Natural killer cell (primary cell): ENCODE measurements around the gene CDKN2AIPNL. TPM values are rescaled to one million over a fixed set of nuclear protein-coding genes. Genes with fewer than 3 reads are reported as not detected.

ENCODE experiments used
- ATAC-seq, 3 donors: fragments of 150-1000 bp in 2 of 3; fragments of 200-7000 bp in 1 of 3; cut with Tn5 transposase; 1 replicate in 1 of 3; 2 replicates in 2 of 3; pipeline ENCODE4 v1.10.0; 2021; ENCODE audit warnings: mild to moderate bottlenecking in 2 of 3, moderate library complexity in 2 of 3
- DNase-seq, 2 donors: peaks; one replicate each; pipeline versions ENCODE4 v3.0.0 to v3.0.0-alpha.2; 2013 to 2021; ENCODE audit warnings: mixed read lengths in 1 of 2
- H3K27ac ChIP-seq: one replicate; pipeline ENCODE4 v1.5.1; 2013; ENCODE audit warnings: mild to moderate bottlenecking, low read length
- H3K27me3 ChIP-seq: one replicate; pipeline ENCODE4 v1.6.1; 2013; ENCODE audit warnings: low read length; ENCODE audit not compliant: control insufficient read depth, insufficient read depth
- H3K36me3 ChIP-seq: one replicate; pipeline ENCODE4 v1.6.1; 2013; ENCODE audit warnings: low read length; ENCODE audit not compliant: control insufficient read depth, insufficient read depth
- H3K4me1 ChIP-seq: one replicate; pipeline ENCODE4 v1.6.1; 2013; ENCODE audit warnings: low read length; ENCODE audit not compliant: control insufficient read depth, insufficient read depth
- H3K4me3 ChIP-seq: one replicate; pipeline ENCODE4 v1.5.1; 2013; ENCODE audit warnings: low read length
- H3K9me3 ChIP-seq: one replicate; pipeline ENCODE4 v1.6.1; 2013; ENCODE audit warnings: low read length; ENCODE audit not compliant: control insufficient read depth, insufficient read depth
- H3K27ac Mint-ChIP-seq, 2 donors: one replicate each; pipeline ENCODE4 v1.8.0; 2022; ENCODE audit warnings: mild to moderate bottlenecking in 2 of 2, mixed read lengths in 2 of 2, moderate library complexity in 1 of 2
- H3K27me3 Mint-ChIP-seq, 2 donors: one replicate each; pipeline ENCODE4 v1.8.0; 2022; ENCODE audit warnings: low read depth in 2 of 2, mixed read lengths in 2 of 2
- H3K36me3 Mint-ChIP-seq: one replicate; pipeline ENCODE4 v1.8.0; 2022; ENCODE audit warnings: mixed read lengths
- H3K4me1 Mint-ChIP-seq, 2 donors: one replicate each; pipeline ENCODE4 v1.8.0; 2022; ENCODE audit warnings: mixed read lengths in 2 of 2
- H3K4me3 Mint-ChIP-seq: one replicate; pipeline ENCODE4 v1.8.0; 2022; ENCODE audit warnings: mild to moderate bottlenecking, moderate library complexity, mixed read lengths
- H3K9me3 Mint-ChIP-seq, 2 donors: one replicate each; pipeline ENCODE4 v1.8.0; 2022; ENCODE audit warnings: mixed read lengths in 2 of 2
- WGBS: methylation state at CpG from one replicate; pipeline ENCODE4 v1.1.7; 2013; ENCODE audit warnings: missing lambda C conversion rate; ENCODE audit not compliant: insufficient coverage; 5-methylcytosine and 5-hydroxymethylcytosine counted together
- intact Hi-C: fragments of 100-400 bp; cut with micrococcal nuclease; formaldehyde crosslinking; loops from one replicate; pipeline ENCODE4 v1.14.2; 2022
- total RNA-seq, 4 donors: library from RNA; stranded (reverse); fragments of 120-200 nt in 1 of 4; gene quantifications; one replicate each; pipeline versions ENCODE4 v1.2.3 to v1.2.4, GENCODE V29; 2013 to 2022
- TF ChIP-seq, protein P1 (sequence below): fragments of 200-600 bp; IDR thresholded peaks from one replicate; pipeline ENCODE4 v1.8.0; 2022; ENCODE audit warnings: antibody characterized with exemption

Gene CDKN2AIPNL
- total RNA-seq, 3 donors from 2014 or later (not counting 1 experiment from before 2014, with no cell fraction given) = 12.3 to 15.5 (median 13.4) TPM

DNA sequence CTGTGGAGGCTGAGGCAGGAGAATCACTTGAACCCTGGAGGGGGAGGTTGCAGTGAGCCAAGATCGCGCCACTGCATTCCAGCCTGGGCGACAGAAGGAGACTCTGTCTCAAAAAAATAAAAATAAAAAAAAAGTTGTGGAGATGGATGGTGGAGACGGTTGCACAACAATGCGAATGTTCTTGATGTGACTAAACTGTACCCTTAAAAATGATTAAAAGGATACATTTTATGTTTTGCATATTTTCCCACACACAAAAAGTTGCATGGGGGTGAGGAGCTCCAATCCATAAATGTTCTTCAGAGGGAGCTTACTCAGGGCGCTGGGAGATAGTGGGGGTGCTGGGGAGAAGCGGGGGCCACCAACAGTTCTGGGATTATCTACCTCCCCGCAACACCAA, 43.8 kb upstream of the CDKN2AIPNL start:
- no peak for ATAC-seq

DNA sequence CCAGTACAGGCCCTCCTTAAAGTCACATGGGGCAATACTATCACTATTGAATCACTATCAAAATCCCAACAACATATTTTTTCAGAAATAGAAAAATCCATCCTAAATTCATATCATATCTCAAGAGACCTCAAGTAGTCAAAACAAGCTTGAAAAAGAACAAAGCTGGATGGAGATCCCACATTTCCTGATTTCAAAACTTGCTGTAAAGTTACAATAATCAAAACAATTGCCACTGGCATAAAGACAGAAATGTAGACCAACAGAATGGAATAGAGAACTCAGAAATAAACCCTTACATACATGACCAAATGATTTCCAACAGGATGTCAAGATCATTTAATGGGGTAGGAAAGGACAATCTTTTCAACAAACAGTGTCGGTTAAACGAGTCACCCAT, 41.3 kb upstream of the CDKN2AIPNL start:
- ATAC-seq (no peak), DNase-seq (no peak)
- Histone ChIP-seq H3K4me1 (peaks cover 15% of the 10 kb centered on the region), H3K4me3 (no peak overlapping the region), H3K27me3 (no peaks in the 10 kb centered on the region), H3K36me3 (no peaks in the 10 kb centered on the region), H3K9me3 (no peaks in the 10 kb centered on the region), H3K27ac (no peak overlapping the region)
- Mint-ChIP-seq H3K36me3 (no peaks in the 10 kb centered on the region), H3K27ac (no peak overlapping the region), H3K27me3 (peaks cover 0 to 9% of the 10 kb centered on the region in 2 donors), H3K4me3 (no peak overlapping the region), H3K9me3 (peaks cover 0 to 2% of the 10 kb centered on the region in 2 donors), H3K4me1 (peaks cover 17 to 18% of the 10 kb centered on the region in 2 donors)
- intact Hi-C loops = no loop called here
- WGBS = 100% methylated on average over 2 of the region's 2 CpGs
- TF ChIP-seq, protein P1, sequence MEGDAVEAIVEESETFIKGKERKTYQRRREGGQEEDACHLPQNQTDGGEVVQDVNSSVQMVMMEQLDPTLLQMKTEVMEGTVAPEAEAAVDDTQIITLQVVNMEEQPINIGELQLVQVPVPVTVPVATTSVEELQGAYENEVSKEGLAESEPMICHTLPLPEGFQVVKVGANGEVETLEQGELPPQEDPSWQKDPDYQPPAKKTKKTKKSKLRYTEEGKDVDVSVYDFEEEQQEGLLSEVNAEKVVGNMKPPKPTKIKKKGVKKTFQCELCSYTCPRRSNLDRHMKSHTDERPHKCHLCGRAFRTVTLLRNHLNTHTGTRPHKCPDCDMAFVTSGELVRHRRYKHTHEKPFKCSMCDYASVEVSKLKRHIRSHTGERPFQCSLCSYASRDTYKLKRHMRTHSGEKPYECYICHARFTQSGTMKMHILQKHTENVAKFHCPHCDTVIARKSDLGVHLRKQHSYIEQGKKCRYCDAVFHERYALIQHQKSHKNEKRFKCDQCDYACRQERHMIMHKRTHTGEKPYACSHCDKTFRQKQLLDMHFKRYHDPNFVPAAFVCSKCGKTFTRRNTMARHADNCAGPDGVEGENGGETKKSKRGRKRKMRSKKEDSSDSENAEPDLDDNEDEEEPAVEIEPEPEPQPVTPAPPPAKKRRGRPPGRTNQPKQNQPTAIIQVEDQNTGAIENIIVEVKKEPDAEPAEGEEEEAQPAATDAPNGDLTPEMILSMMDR = no peak

More for the DNA sequence above, 43.8 kb upstream of the CDKN2AIPNL start:
- TF ChIP-seq, protein P1 = no peak
- DNase-seq = no peak
- 96% methylated on average over 7 of the region's 8 CpGs for WGBS
- peaks cover 0 to 9% of the 10 kb centered on the region in 2 donors for H3K27me3 Mint-ChIP-seq
- H3K9me3 Mint-ChIP-seq = peaks cover 0 to under 1% of the 10 kb centered on the region in 2 donors
- Histone ChIP-seq H3K9me3 (no peaks in the 10 kb centered on the region), H3K36me3 (no peaks in the 10 kb centered on the region), H3K27ac (no peak overlapping the region), H3K27me3 (no peaks in the 10 kb centered on the region), H3K4me1 (peaks cover 11% of the 10 kb centered on the region), H3K4me3 (no peak overlapping the region)
- H3K4me3 Mint-ChIP-seq = no peak overlapping the region
- H3K4me1 Mint-ChIP-seq = peaks cover 8 to 14% of the 10 kb centered on the region in 2 donors
- H3K27ac Mint-ChIP-seq = no peak overlapping the region
- intact Hi-C loops = no loop called here
- no peaks in the 10 kb centered on the region for H3K36me3 Mint-ChIP-seq

GRCh38 chr5:134451936-134452505, 40.3 kb upstream of the CDKN2AIPNL start:
- no peak for DNase-seq
- intact Hi-C loops = no loop called here
- TF ChIP-seq, protein P1 = no peak
- no peak overlapping the region for H3K4me3 Mint-ChIP-seq
- Histone ChIP-seq H3K36me3 (no peaks in the 10 kb centered on the region), H3K27me3 (no peaks in the 10 kb centered on the region), H3K9me3 (no peaks in the 10 kb centered on the region), H3K4me1 (peaks cover 8% of the 10 kb centered on the region), H3K27ac (no peak overlapping the region), H3K4me3 (no peak overlapping the region)
- peaks cover 0 to 2% of the 10 kb centered on the region in 2 donors for H3K9me3 Mint-ChIP-seq
- no peak overlapping the region for H3K27ac Mint-ChIP-seq
- H3K27me3 Mint-ChIP-seq = peaks cover 0 to 9% of the 10 kb centered on the region in 2 donors
- WGBS = 100% methylated on average over 1 of the region's 1 CpG
- ATAC-seq = no peak
- peaks cover 11% of the 10 kb centered on the region in 2 donors for H3K4me1 Mint-ChIP-seq
- no peaks in the 10 kb centered on the region for H3K36me3 Mint-ChIP-seq
